NB4 (cell line): ENCODE measurements around the gene ZNF618.

Source experiments
- DNase-seq: peaks from one replicate; pipeline ENCODE4 v3.0.0; 2010; ENCODE audit warnings: low read depth
- H3K4me3 ChIP-seq: one replicate; pipeline ENCODE4 v1.5.1; 2011; ENCODE audit warnings: mild to moderate bottlenecking, low read depth, low read length, moderate library complexity
- CTCF ChIP-seq: IDR thresholded peaks from one replicate; pipeline ENCODE4 v1.5.1; 2012; ENCODE audit warnings: low read depth, low read length
- MAX ChIP-seq: IDR thresholded peaks from 2 replicates; pipeline ENCODE4 v1.6.1; 2011; ENCODE audit warnings: low read depth, low read length
- MYC ChIP-seq: IDR thresholded peaks from 2 replicates; pipeline ENCODE4 v1.6.1; 2011; ENCODE audit warnings: low read depth, low read length
- POLR2A ChIP-seq: IDR thresholded peaks from 2 replicates; pipeline ENCODE4 v1.6.1; 2011; ENCODE audit warnings: mild to moderate bottlenecking; ENCODE audit not compliant: insufficient read length; ENCODE audit errors: extremely low read depth

ZNF618 gene

GRCh38 chr9:114001794-114002261, 125.7 kb downstream of the ZNF618 start:
- H3K4me3 ChIP-seq: no peak overlapping the region
- TF ChIP-seq MAX (no peak), CTCF (no peak), POLR2A (no peak), MYC (no peak)
- no peak for DNase-seq

GRCh38 chr9:114002271-114002985, 126.3 kb downstream of the ZNF618 start:
- DNase-seq: no peak

GRCh38 chr9:114002986-114003350, 126.9 kb downstream of the ZNF618 start:
- TF ChIP-seq POLR2A (no peak), MYC (no peak), CTCF (no peak), MAX (no peak)
- no peak overlapping the region for H3K4me3 ChIP-seq
- DNase-seq: no peak

More at GRCh38 chr9:114002271-114002985, 126.3 kb downstream of the ZNF618 start:
- no peak overlapping the region for H3K4me3 ChIP-seq
- TF ChIP-seq POLR2A: no peak
- no peak for TF ChIP-seq MAX
- no peak for TF ChIP-seq CTCF
- TF ChIP-seq MYC: no peak

GRCh38 chr9:114003351-114003750, 127.2 kb downstream of the ZNF618 start:
- H3K4me3 ChIP-seq: no peak overlapping the region
- TF ChIP-seq POLR2A: no peak
- no peak for TF ChIP-seq MYC
- no peak for TF ChIP-seq CTCF
- TF ChIP-seq MAX: no peak
- DNase-seq: no peak

- TF ChIP-seq MYC: no peak
- no peak for TF ChIP-seq CTCF
- TF ChIP-seq MAX: no peak
- no peak for TF ChIP-seq POLR2A
- no peak overlapping the region for H3K4me3 ChIP-seq
- no peak for DNase-seq
Observed at GRCh38 chr9:114003758-114004157, 127.6 kb downstream of the ZNF618 start.
